Measurements from ENCODE around the gene DAPK1.

DAPK1 gene

GRCh38 chr9:87580941-87581438 lies 83.3 kb downstream of the DAPK1 start:
- H3K4me3 ChIP-seq (ENCODE audit: severe bottlenecking), result no peak overlapping the region
- H3K27ac ChIP-seq (ENCODE audit: poor library complexity, severe bottlenecking), result no peak overlapping the region
- H3K9me3 ChIP-seq (ENCODE audit: severe bottlenecking), result no peaks in the 10 kb centered on the region
- no peak for DNase-seq (ENCODE audit: low spot score)
- no peaks in the 10 kb centered on the region for H3K36me3 ChIP-seq (ENCODE audit: low read depth)
- TF ChIP-seq, protein P1, sequence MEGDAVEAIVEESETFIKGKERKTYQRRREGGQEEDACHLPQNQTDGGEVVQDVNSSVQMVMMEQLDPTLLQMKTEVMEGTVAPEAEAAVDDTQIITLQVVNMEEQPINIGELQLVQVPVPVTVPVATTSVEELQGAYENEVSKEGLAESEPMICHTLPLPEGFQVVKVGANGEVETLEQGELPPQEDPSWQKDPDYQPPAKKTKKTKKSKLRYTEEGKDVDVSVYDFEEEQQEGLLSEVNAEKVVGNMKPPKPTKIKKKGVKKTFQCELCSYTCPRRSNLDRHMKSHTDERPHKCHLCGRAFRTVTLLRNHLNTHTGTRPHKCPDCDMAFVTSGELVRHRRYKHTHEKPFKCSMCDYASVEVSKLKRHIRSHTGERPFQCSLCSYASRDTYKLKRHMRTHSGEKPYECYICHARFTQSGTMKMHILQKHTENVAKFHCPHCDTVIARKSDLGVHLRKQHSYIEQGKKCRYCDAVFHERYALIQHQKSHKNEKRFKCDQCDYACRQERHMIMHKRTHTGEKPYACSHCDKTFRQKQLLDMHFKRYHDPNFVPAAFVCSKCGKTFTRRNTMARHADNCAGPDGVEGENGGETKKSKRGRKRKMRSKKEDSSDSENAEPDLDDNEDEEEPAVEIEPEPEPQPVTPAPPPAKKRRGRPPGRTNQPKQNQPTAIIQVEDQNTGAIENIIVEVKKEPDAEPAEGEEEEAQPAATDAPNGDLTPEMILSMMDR (IDR thresholded peaks at IDR 0.05; ENCODE audit: poor library complexity, severe bottlenecking), result no peak
- no peaks in the 10 kb centered on the region for H3K27me3 ChIP-seq (ENCODE audit: insufficient read depth, poor library complexity, severe bottlenecking)
- H3K4me1 ChIP-seq (ENCODE audit: insufficient read depth, poor library complexity, severe bottlenecking), result no peaks in the 10 kb centered on the region
- ATAC-seq (ENCODE audit: low read depth), result no peak

- no peak overlapping the region for H3K27ac ChIP-seq (ENCODE audit: poor library complexity, severe bottlenecking)
- H3K4me3 ChIP-seq (ENCODE audit: severe bottlenecking), result no peak overlapping the region
- no peaks in the 10 kb centered on the region for H3K36me3 ChIP-seq (ENCODE audit: low read depth)
- H3K4me1 ChIP-seq (ENCODE audit: insufficient read depth, poor library complexity, severe bottlenecking), result no peaks in the 10 kb centered on the region
- DNase-seq (ENCODE audit: low spot score) (no peak), ATAC-seq (ENCODE audit: low read depth) (no peak)
- H3K9me3 ChIP-seq (ENCODE audit: severe bottlenecking), result no peaks in the 10 kb centered on the region
- TF ChIP-seq, protein P1 (IDR thresholded peaks at IDR 0.05; ENCODE audit: poor library complexity, severe bottlenecking), result no peak
- no peaks in the 10 kb centered on the region for H3K27me3 ChIP-seq (ENCODE audit: insufficient read depth, poor library complexity, severe bottlenecking)
These were observed 83.8 kb downstream of the DAPK1 start for GRCh38 chr9:87581513-87581912.

- no peaks in the 10 kb centered on the region for H3K4me1 ChIP-seq (ENCODE audit: insufficient read depth, poor library complexity, severe bottlenecking)
- H3K36me3 ChIP-seq (ENCODE audit: low read depth), result no peaks in the 10 kb centered on the region
- ATAC-seq (ENCODE audit: low read depth) (no peak), DNase-seq (ENCODE audit: low spot score) (no peak)
- no peak overlapping the region for H3K27ac ChIP-seq (ENCODE audit: poor library complexity, severe bottlenecking)
- H3K4me3 ChIP-seq (ENCODE audit: severe bottlenecking), result no peak overlapping the region
- TF ChIP-seq, protein P1 (IDR thresholded peaks at IDR 0.05; ENCODE audit: poor library complexity, severe bottlenecking), result no peak
- H3K9me3 ChIP-seq (ENCODE audit: severe bottlenecking), result no peaks in the 10 kb centered on the region
- H3K27me3 ChIP-seq (ENCODE audit: insufficient read depth, poor library complexity, severe bottlenecking), result no peaks in the 10 kb centered on the region
These were observed 84.4 kb downstream of the DAPK1 start for GRCh38 chr9:87581949-87582637.

GRCh38 chr9:87584326-87584725 lies 86.7 kb downstream of the DAPK1 start:
- Histone ChIP-seq H3K27ac (ENCODE audit: poor library complexity, severe bottlenecking) (no peak overlapping the region), H3K36me3 (ENCODE audit: low read depth) (no peaks in the 10 kb centered on the region), H3K4me3 (ENCODE audit: severe bottlenecking) (no peak overlapping the region), H3K4me1 (ENCODE audit: insufficient read depth, poor library complexity, severe bottlenecking) (no peaks in the 10 kb centered on the region), H3K9me3 (ENCODE audit: severe bottlenecking) (no peaks in the 10 kb centered on the region), H3K27me3 (ENCODE audit: insufficient read depth, poor library complexity, severe bottlenecking) (no peaks in the 10 kb centered on the region)
- TF ChIP-seq, protein P1 (IDR thresholded peaks at IDR 0.05; ENCODE audit: poor library complexity, severe bottlenecking), result no peak
- no peak for ATAC-seq (ENCODE audit: low read depth)
- DNase-seq (ENCODE audit: low spot score), result no peak

Measured in RWPE2 (cell line).